ENCODE results near the gene MOB3B. TPM values are rescaled to one million over a fixed set of nuclear protein-coding genes. Genes with fewer than 3 reads are reported as not detected.
A peak's percentile ranks its signal among the peaks of the same experiment; 100 is the strongest.

Gene MOB3B
- total RNA-seq, 3 donors from 2014 or later (not counting 1 experiment from before 2014, with no cell fraction given), result 0.23 to 0.30 (median 0.28) TPM

DNA sequence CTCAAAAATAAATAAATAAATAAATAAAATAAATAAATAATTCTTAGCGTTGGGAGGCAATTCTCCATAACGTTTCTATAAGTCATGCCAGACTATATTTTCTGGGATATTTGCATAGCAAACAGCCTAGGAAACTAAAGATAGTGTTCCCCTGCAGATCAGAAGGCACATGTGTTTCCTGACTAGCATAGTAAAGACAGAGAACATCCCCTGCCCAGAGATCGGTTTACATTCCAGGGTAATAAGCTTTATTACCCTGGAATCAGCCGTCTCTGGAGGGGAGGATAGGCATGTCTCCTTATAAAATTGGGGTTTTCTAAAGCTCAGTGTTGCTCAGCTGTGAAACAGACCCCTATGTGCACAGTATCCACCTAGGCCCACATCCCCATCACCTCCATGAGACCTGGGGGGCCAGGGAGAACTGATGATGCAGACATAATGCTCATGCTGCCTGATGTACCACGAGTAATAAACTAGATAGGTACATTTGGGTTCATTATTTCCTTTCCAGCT lies 42.4 kb downstream of the MOB3B start:
- H3K27me3 Mint-ChIP-seq (ENCODE audit: low read depth in 2 of 2), result peaks cover 0 to 3% of the 10 kb centered on the region in 2 donors
- intact Hi-C loops (cut with micrococcal nuclease), result no loop called here
- no peak overlapping the region for H3K4me3 ChIP-seq (ENCODE audit: low read length)
- no peak overlapping the region for H3K4me3 Mint-ChIP-seq
- H3K36me3 Mint-ChIP-seq, result no peaks in the 10 kb centered on the region
- H3K4me1 Mint-ChIP-seq, result peaks cover 15 to 17% of the 10 kb centered on the region in 2 donors
- no peaks in the 10 kb centered on the region for H3K36me3 ChIP-seq (ENCODE audit: control insufficient read depth, insufficient read depth, low read length)
- ATAC-seq, result no peak
- TF ChIP-seq, protein P1, sequence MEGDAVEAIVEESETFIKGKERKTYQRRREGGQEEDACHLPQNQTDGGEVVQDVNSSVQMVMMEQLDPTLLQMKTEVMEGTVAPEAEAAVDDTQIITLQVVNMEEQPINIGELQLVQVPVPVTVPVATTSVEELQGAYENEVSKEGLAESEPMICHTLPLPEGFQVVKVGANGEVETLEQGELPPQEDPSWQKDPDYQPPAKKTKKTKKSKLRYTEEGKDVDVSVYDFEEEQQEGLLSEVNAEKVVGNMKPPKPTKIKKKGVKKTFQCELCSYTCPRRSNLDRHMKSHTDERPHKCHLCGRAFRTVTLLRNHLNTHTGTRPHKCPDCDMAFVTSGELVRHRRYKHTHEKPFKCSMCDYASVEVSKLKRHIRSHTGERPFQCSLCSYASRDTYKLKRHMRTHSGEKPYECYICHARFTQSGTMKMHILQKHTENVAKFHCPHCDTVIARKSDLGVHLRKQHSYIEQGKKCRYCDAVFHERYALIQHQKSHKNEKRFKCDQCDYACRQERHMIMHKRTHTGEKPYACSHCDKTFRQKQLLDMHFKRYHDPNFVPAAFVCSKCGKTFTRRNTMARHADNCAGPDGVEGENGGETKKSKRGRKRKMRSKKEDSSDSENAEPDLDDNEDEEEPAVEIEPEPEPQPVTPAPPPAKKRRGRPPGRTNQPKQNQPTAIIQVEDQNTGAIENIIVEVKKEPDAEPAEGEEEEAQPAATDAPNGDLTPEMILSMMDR (IDR thresholded peaks at IDR 0.05), result no peak
- DNase-seq, result no peak
- no peaks in the 10 kb centered on the region for H3K9me3 ChIP-seq (ENCODE audit: control insufficient read depth, insufficient read depth, low read length)
- no peak overlapping the region for H3K27ac ChIP-seq (ENCODE audit: low read length)
- H3K9me3 Mint-ChIP-seq, result peaks cover 0 to 2% of the 10 kb centered on the region in 2 donors
- peaks cover 14% of the 10 kb centered on the region for H3K4me1 ChIP-seq (ENCODE audit: control insufficient read depth, insufficient read depth, low read length)
- no peak overlapping the region for H3K27ac Mint-ChIP-seq
- 53% methylated on average over 4 of the region's 5 CpGs for WGBS (ENCODE audit: insufficient coverage)
- H3K27me3 ChIP-seq (ENCODE audit: control insufficient read depth, insufficient read depth, low read length), result no peaks in the 10 kb centered on the region

DNA sequence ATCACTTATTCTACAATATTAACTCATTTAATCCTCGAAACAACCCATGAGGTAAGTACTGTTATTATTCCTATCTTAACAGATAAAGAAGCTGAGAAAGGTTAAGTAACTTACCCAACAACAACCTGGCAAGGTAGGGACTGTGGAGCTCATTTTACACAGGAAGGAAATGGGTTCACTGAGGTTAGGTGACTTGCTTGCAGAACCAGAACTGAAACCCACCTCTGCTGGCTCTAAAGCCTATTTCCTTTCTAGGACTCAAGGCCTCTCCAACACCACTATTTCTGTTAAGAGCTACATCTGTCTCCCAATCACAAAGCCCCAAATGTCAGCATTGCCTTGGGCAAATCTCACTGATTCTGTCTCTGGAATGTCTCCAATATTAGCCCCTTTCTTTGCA lies 44.5 kb downstream of the MOB3B start:
- DNase-seq (peak in 1 of 2 donors; percentile 17), ATAC-seq (no peak)
- WGBS (ENCODE audit: insufficient coverage), result no CpG with 5 or more reads among the region's 1 CpG
- TF ChIP-seq, protein P1 (IDR thresholded peaks at IDR 0.05), result no peak
- no peaks in the 10 kb centered on the region for H3K9me3 ChIP-seq (ENCODE audit: control insufficient read depth, insufficient read depth, low read length)
- H3K4me1 ChIP-seq (ENCODE audit: control insufficient read depth, insufficient read depth, low read length), result peaks cover 14% of the 10 kb centered on the region
- intact Hi-C loops (cut with micrococcal nuclease), result no loop called here
- Mint-ChIP-seq H3K27me3 (ENCODE audit: low read depth in 2 of 2) (no peaks in the 10 kb centered on the region), H3K36me3 (no peaks in the 10 kb centered on the region), H3K4me1 (peaks cover 15 to 17% of the 10 kb centered on the region in 2 donors), H3K4me3 (no peak overlapping the region), H3K9me3 (no peaks in the 10 kb centered on the region), H3K27ac (no peak overlapping the region)
- no peak overlapping the region for H3K4me3 ChIP-seq (ENCODE audit: low read length)
- no peaks in the 10 kb centered on the region for H3K36me3 ChIP-seq (ENCODE audit: control insufficient read depth, insufficient read depth, low read length)
- no peaks in the 10 kb centered on the region for H3K27me3 ChIP-seq (ENCODE audit: control insufficient read depth, insufficient read depth, low read length)
- H3K27ac ChIP-seq (ENCODE audit: low read length), result no peak overlapping the region

DNA sequence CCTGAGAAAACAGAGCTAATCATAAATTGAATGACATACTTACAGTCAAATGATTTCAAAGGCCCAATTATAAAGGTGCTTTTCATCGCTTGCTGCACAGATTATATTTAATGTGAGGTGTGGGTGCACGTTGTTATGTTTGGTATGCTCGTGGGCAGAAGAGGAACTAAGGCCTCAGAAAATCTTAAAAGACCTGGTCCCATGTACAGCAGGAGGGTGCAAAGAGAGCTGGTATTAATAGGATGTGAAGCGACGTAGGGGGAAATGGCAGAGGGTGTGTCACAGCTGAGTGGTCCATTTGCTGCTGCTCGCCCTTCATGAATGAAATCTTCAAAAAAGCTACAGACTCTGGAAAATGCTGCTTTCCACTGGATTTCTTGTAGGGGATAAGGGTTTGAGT lies 46.0 kb downstream of the MOB3B start:
- H3K27me3 ChIP-seq (ENCODE audit: control insufficient read depth, insufficient read depth, low read length), result no peaks in the 10 kb centered on the region
- Mint-ChIP-seq H3K36me3 (peaks cover 7% of the 10 kb centered on the region), H3K9me3 (peaks cover 2% of the 10 kb centered on the region in 2 donors), H3K4me3 (no peak overlapping the region), H3K4me1 (peaks cover 12 to 15% of the 10 kb centered on the region in 2 donors), H3K27me3 (ENCODE audit: low read depth in 2 of 2) (no peaks in the 10 kb centered on the region), H3K27ac (no peak overlapping the region)
- H3K36me3 ChIP-seq (ENCODE audit: control insufficient read depth, insufficient read depth, low read length), result no peaks in the 10 kb centered on the region
- H3K9me3 ChIP-seq (ENCODE audit: control insufficient read depth, insufficient read depth, low read length), result no peaks in the 10 kb centered on the region
- WGBS (ENCODE audit: insufficient coverage), result 54% methylated on average over 6 of the region's 6 CpGs
- TF ChIP-seq, protein P1 (IDR thresholded peaks at IDR 0.05), result no peak
- H3K4me3 ChIP-seq (ENCODE audit: low read length), result no peak overlapping the region
- no peak for ATAC-seq
- H3K27ac ChIP-seq (ENCODE audit: low read length), result peak overlapping the region; percentile 38
- H3K4me1 ChIP-seq (ENCODE audit: control insufficient read depth, insufficient read depth, low read length), result peaks cover 14% of the 10 kb centered on the region
- DNase-seq, result no peak
- intact Hi-C loops (cut with micrococcal nuclease), result no loop called here

DNA sequence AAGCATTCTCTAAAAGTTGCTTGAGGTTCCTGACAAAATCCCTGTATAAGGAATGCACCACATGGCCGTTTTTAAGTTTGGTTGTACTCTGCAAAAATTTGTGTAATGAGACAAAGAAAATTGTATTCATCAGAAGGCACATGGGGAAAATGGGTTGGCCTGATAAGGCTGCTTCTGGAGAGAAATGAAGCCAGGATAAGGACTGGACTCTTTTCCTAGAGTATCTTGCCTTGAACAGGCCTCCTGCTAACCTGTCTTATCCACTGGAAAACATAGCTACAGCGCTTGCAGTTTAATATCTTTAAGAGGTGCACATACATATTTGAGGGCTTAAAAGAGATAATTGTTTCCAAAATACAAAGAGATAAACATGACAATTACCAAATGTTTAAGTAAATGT lies 46.9 kb downstream of the MOB3B start:
- Histone ChIP-seq H3K27ac (ENCODE audit: low read length) (no peak overlapping the region), H3K4me1 (ENCODE audit: control insufficient read depth, insufficient read depth, low read length) (peaks cover 14% of the 10 kb centered on the region), H3K4me3 (ENCODE audit: low read length) (no peak overlapping the region), H3K9me3 (ENCODE audit: control insufficient read depth, insufficient read depth, low read length) (no peaks in the 10 kb centered on the region), H3K27me3 (ENCODE audit: control insufficient read depth, insufficient read depth, low read length) (no peaks in the 10 kb centered on the region), H3K36me3 (ENCODE audit: control insufficient read depth, insufficient read depth, low read length) (no peaks in the 10 kb centered on the region)
- intact Hi-C loops (cut with micrococcal nuclease), result no loop called here
- H3K27me3 Mint-ChIP-seq (ENCODE audit: low read depth in 2 of 2), result no peaks in the 10 kb centered on the region
- peaks cover 5% of the 10 kb centered on the region in 2 donors for H3K9me3 Mint-ChIP-seq
- no peak for DNase-seq
- TF ChIP-seq, protein P1 (IDR thresholded peaks at IDR 0.05), result no peak
- 70% methylated on average over 1 of the region's 2 CpGs for WGBS (ENCODE audit: insufficient coverage)
- no peak for ATAC-seq
- H3K4me1 Mint-ChIP-seq, result peaks cover 12 to 15% of the 10 kb centered on the region in 2 donors
- no peak overlapping the region for H3K27ac Mint-ChIP-seq
- H3K36me3 Mint-ChIP-seq, result peaks cover 13% of the 10 kb centered on the region
- no peak overlapping the region for H3K4me3 Mint-ChIP-seq

All from natural killer cell (primary cell).